ENCODE results near the gene RNF213. TPM values are rescaled to one million over a fixed set of nuclear protein-coding genes. Genes with fewer than 3 reads are reported as not detected.
A peak's percentile ranks its signal among the peaks of the same experiment; 100 is the strongest.

The RNF213 gene
- total RNA-seq, 6 experiments from 2014 or later = 59.1 to 87.7 (median 73.0) TPM

GRCh38 chr17:80352991-80353665, 92.5 kb downstream of the RNF213 start:
- WGBS (ENCODE audit: insufficient coverage, low coverage, low lambda C conversion rate, missing lambda C conversion rate) = no CpG with 5 or more reads among the region's 28 CpGs
- Histone ChIP-seq H3K27me3 (no peaks in the 10 kb centered on the region), H3K27ac (no peak overlapping the region), H3K36me3 (peaks cover 29 to 92% (median 45%) of the 10 kb centered on the region in 4 donors), H3K4me3 (no peak overlapping the region), H3K9me3 (no peaks in the 10 kb centered on the region), H3K4me1 (no peaks in the 10 kb centered on the region)
- TF ChIP-seq CTCF (IDR thresholded peaks at IDR 0.05) (no peak), POLR2A (IDR thresholded peaks at IDR 0.05) (no peak)
- DNase-seq = no peak
- no peak for ATAC-seq
- intact Hi-C loops (cut with DNase I) = no loop called here

- Histone ChIP-seq H3K27ac (no peak overlapping the region), H3K27me3 (no peaks in the 10 kb centered on the region), H3K36me3 (peaks cover 31 to 92% (median 46%) of the 10 kb centered on the region in 4 donors), H3K4me3 (no peak overlapping the region), H3K9me3 (no peaks in the 10 kb centered on the region), H3K4me1 (no peaks in the 10 kb centered on the region)
- intact Hi-C loops (cut with DNase I) = no loop called here
- TF ChIP-seq POLR2A (IDR thresholded peaks at IDR 0.05) (no peak), CTCF (IDR thresholded peaks at IDR 0.05) (no peak)
- ATAC-seq = no peak
- 93% methylated on average over 11 of the region's 29 CpGs for WGBS (ENCODE audit: insufficient coverage, low coverage, low lambda C conversion rate, missing lambda C conversion rate)
- no peak for DNase-seq
Observed at GRCh38 chr17:80353718-80354275, 93.1 kb downstream of the RNF213 start.

- DNase-seq (no peak), ATAC-seq (no peak)
- Histone ChIP-seq H3K4me3 (no peak overlapping the region), H3K27me3 (no peaks in the 10 kb centered on the region), H3K27ac (no peak overlapping the region), H3K4me1 (no peaks in the 10 kb centered on the region), H3K36me3 (peaks cover 26 to 91% (median 46%) of the 10 kb centered on the region in 4 donors), H3K9me3 (no peaks in the 10 kb centered on the region)
- intact Hi-C loops (cut with DNase I) = no loop called here
- 96% methylated on average over 4 of the region's 9 CpGs for WGBS (ENCODE audit: insufficient coverage, low coverage, low lambda C conversion rate, missing lambda C conversion rate)
- no peak for TF ChIP-seq POLR2A (IDR thresholded peaks at IDR 0.05)
- TF ChIP-seq CTCF (IDR thresholded peaks at IDR 0.05) = no peak
Observed at GRCh38 chr17:80354336-80354735, 93.7 kb downstream of the RNF213 start.

DNA sequence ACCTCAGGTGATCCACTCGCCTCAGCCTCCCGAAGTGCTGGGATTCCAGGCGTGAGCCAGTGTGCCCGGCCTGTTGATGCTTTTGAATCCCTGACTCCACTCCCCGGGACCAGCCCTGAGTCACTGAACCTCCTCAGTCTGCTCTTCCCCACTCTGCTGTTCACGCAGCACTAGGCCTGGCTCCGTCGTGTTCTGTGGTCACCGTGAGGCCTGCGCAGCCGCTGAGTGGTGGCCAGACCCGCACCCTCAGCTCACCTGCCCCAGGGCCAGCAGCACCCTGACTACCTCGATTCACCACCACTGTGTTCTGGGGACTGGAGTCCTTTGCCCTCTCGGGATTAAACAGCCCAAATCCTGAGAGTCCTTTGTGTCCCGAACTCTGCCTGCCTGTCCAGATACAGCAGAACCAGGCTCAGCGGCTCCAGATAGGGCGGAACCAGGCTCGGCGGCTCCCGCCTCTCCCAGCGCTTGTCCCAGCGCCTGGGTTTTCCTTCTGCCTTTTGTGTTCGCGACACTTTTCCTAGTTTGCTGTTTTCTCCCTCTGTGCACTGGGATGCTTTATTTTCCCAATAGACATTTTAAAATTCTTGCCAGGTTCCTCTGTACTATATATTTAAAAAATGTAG, 95.7 kb downstream of the RNF213 start:
- H3K4me1 ChIP-seq = no peaks in the 10 kb centered on the region
- H3K27me3 ChIP-seq = no peaks in the 10 kb centered on the region
- no peaks in the 10 kb centered on the region for H3K9me3 ChIP-seq
- no peak overlapping the region for H3K4me3 ChIP-seq
- TF ChIP-seq CTCF (IDR thresholded peaks at IDR 0.05) (no peak), POLR2A (IDR thresholded peaks at IDR 0.05) (no peak)
- no peak overlapping the region for H3K27ac ChIP-seq
- WGBS (ENCODE audit: insufficient coverage, low coverage, low lambda C conversion rate, missing lambda C conversion rate) = 100% methylated on average over 2 of the region's 24 CpGs
- intact Hi-C loops (cut with DNase I) = no loop called here
- ATAC-seq = peak in 2 of 4 donors; percentile 22 to 27
- H3K36me3 ChIP-seq = peaks cover 26 to 90% (median 58%) of the 10 kb centered on the region in 4 donors
- DNase-seq = no peak
